ENCODE data around the gene MYCBP2. TPM values are rescaled to one million over a fixed set of nuclear protein-coding genes. Genes with fewer than 3 reads are reported as not detected.
"Not testable (repeated sequence)": the region's sequence is repeated elsewhere in the genome, so short reads cannot be mapped to it uniquely, and the experiment has no call there.

Gene MYCBP2
- total and polyA plus RNA-seq, 10 donors = 55.2 to 251 (median 200) TPM

GRCh38 chr13:77218274-77218673 is 108.6 kb downstream of the MYCBP2 start:
- no peak overlapping the region for H3K4me3 ChIP-seq
- H3K27me3 ChIP-seq (replicated peaks in 1 of 7) = no peaks in the 10 kb centered on the region
- intact Hi-C loops (cut with DNase I; ENCODE audit: low total_unique reads) = no loop called here
- peaks cover 3 to 99% (median 56%) of the 10 kb centered on the region in 6 donors for H3K36me3 ChIP-seq
- no peak for DNase-seq
- peaks cover 0 to 21% (median 5%) of the 10 kb centered on the region in 6 donors for H3K4me1 ChIP-seq
- H3K27ac ChIP-seq = no peak overlapping the region
- H3K9me3 ChIP-seq = no peaks in the 10 kb centered on the region
- TF ChIP-seq POLR2A (IDR thresholded peaks at IDR 0.05) (no peak), POLR2AphosphoS5 (IDR thresholded peaks at IDR 0.05) (no peak), CTCF (IDR thresholded peaks at IDR 0.05 in 8 of 11, conservative IDR thresholded peaks at IDR 0.05 in 3 of 11) (no peak)
- 42 to 54% (median 51%) methylated on average over 4 of the region's 4 CpGs for WGBS, 5 donors

- Histone ChIP-seq H3K36me3 (peaks cover 3 to 99% (median 66%) of the 10 kb centered on the region in 6 donors), H3K9me3 (no peaks in the 10 kb centered on the region), H3K4me1 (peaks cover 0 to 21% (median 5%) of the 10 kb centered on the region in 6 donors), H3K27me3 (replicated peaks in 1 of 7) (no peaks in the 10 kb centered on the region), H3K27ac (no peak overlapping the region), H3K4me3 (no peak overlapping the region)
- TF ChIP-seq CTCF (IDR thresholded peaks at IDR 0.05 in 8 of 11, conservative IDR thresholded peaks at IDR 0.05 in 3 of 11) (no peak), POLR2A (IDR thresholded peaks at IDR 0.05) (no peak), POLR2AphosphoS5 (IDR thresholded peaks at IDR 0.05) (no peak)
- WGBS, 5 donors = 86 to 100% (median 97%) methylated on average over 2 of the region's 2 CpGs
- no peak for DNase-seq
- intact Hi-C loops (cut with DNase I; ENCODE audit: low total_unique reads) = no loop called here
These were observed 111.4 kb downstream of the MYCBP2 start for GRCh38 chr13:77215543-77215942.

- DNase-seq = no peak
- Histone ChIP-seq H3K27ac (no peak overlapping the region), H3K4me1 (peaks cover 0 to 6% (median 0%) of the 10 kb centered on the region in 6 donors), H3K9me3 (no peaks in the 10 kb centered on the region), H3K36me3 (peaks cover 3 to 99% (median 82%) of the 10 kb centered on the region in 6 donors), H3K4me3 (no peak overlapping the region), H3K27me3 (replicated peaks in 1 of 7) (no peaks in the 10 kb centered on the region)
- TF ChIP-seq POLR2AphosphoS5 (IDR thresholded peaks at IDR 0.05) = no peak
- TF ChIP-seq CTCF (IDR thresholded peaks at IDR 0.05 in 8 of 11, conservative IDR thresholded peaks at IDR 0.05 in 3 of 11) = no peak
- TF ChIP-seq POLR2A (IDR thresholded peaks at IDR 0.05) = no peak
- WGBS, 5 donors = 80 to 86% (median 84%) methylated on average over 5 of the region's 5 CpGs
- intact Hi-C loops (cut with DNase I; ENCODE audit: low total_unique reads) = no loop called here
These were observed 113.2 kb downstream of the MYCBP2 start for GRCh38 chr13:77213644-77214043.

- DNase-seq = no peak
- Histone ChIP-seq H3K4me1 (peaks cover 0 to 5% (median 0%) of the 10 kb centered on the region in 6 donors), H3K36me3 (peaks cover 0 to 89% (median 65%) of the 10 kb centered on the region in 6 donors), H3K4me3 (no peak overlapping the region), H3K27ac (no peak overlapping the region), H3K27me3 (replicated peaks in 1 of 7) (no peaks in the 10 kb centered on the region), H3K9me3 (no peaks in the 10 kb centered on the region)
- 78 to 96% (median 89%) methylated on average over 1 of the region's 1 CpG for WGBS, 5 donors
- TF ChIP-seq CTCF (IDR thresholded peaks at IDR 0.05 in 8 of 11, conservative IDR thresholded peaks at IDR 0.05 in 3 of 11) = no peak
- TF ChIP-seq POLR2AphosphoS5 (IDR thresholded peaks at IDR 0.05) = no peak
- intact Hi-C loops (cut with DNase I; ENCODE audit: low total_unique reads) = no loop called here
These were observed 119.0 kb downstream of the MYCBP2 start for GRCh38 chr13:77207943-77208342.

GRCh38 chr13:77198995-77199394 is 127.9 kb downstream of the MYCBP2 start:
- H3K9me3 ChIP-seq; H3K4me1 ChIP-seq; DNase-seq; intact Hi-C loops (cut with DNase I; ENCODE audit: low total_unique reads); H3K4me3 ChIP-seq; H3K27me3 ChIP-seq (replicated peaks in 1 of 7); H3K27ac ChIP-seq: not testable (repeated sequence)
- H3K36me3 ChIP-seq = peaks cover 2 to 73% (median 43%) of the 10 kb centered on the region in 6 donors
- 94 to 98% (median 96%) methylated on average over 13 to 16 of the region's 16 CpGs for WGBS, 5 donors
